Measurements from ENCODE around the gene IGBP1. TPM values are rescaled to one million over a fixed set of nuclear protein-coding genes. Genes with fewer than 3 reads are reported as not detected.

IGBP1 gene
- total RNA-seq, 1 donor from 2014 or later = 52.7 TPM

GRCh38 chrX:70166601-70167590, 33.6 kb downstream of the IGBP1 start:
- Mint-ChIP-seq H3K27me3 (no peaks in the 10 kb centered on the region), H3K36me3 (ENCODE audit: low read depth) (peaks cover 33% of the 10 kb centered on the region), H3K9me3 (no peaks in the 10 kb centered on the region), H3K4me1 (no peaks in the 10 kb centered on the region), H3K27ac (no peak overlapping the region), H3K4me3 (no peak overlapping the region)
- no peak for TF ChIP-seq CTCF (IDR thresholded peaks at IDR 0.05)
- DNase-seq = no peak
- ATAC-seq (ENCODE audit: low read depth) = no peak
- intact Hi-C loops (cut with micrococcal nuclease) = no loop called here
- ChIA-PET CTCF (no interaction called here), POLR2A (interaction anchor here (0.6 kb wide), 1 partner anchor 16 kb away, joined by 7 read pairs; no protein-coding TSS in a partner anchor)

DNA sequence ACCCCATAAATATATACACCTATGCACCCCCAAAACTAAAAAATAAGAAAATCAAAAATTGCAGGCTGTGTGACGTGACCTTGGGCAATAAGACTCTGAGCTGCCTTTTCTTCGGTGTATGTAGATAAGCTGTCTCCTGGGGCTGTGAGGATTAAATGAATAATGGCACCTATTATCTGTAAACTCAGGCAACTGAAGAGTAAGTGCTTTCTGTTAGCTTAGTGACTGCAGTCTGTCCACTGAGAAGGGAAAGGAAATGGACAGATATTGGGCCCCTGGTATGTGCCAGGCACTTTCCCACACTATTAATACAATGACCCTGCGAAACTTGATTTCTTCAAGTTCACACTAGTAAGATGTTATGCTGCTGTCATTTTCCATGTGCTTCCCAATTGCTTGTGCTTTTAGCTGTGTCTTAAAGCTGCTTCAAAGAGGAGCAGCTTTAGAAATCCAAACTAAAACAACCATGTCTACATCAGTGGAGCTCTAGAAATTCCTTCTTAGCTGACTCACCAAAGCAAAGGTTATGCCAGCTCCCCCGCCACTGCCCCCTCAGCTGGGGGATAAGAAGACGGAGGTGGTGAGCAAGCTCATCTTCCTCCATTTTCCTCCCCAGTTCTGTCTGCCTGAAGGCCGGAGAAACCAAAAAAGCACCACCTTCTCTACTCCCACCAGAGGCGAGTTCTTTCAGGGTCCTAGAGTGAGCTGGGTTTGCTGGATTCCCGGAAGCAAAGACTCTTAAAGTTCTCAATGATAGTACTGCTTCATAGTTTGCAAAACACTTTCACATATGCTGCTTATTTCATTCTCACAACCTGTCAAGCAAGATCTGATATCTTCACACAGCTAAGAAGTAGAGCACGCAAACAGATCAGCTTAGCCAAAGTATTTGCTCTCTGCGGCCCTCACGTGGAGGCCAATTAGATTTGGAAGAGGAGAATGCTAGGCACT, 35.3 kb downstream of the IGBP1 start:
- no peak overlapping the region for H3K4me3 Mint-ChIP-seq
- no peaks in the 10 kb centered on the region for H3K9me3 Mint-ChIP-seq
- intact Hi-C loops (cut with micrococcal nuclease) = no loop called here
- H3K27me3 Mint-ChIP-seq = no peaks in the 10 kb centered on the region
- H3K4me1 Mint-ChIP-seq = no peaks in the 10 kb centered on the region
- H3K36me3 Mint-ChIP-seq (ENCODE audit: low read depth) = peaks cover 31% of the 10 kb centered on the region
- ChIA-PET POLR2A (no interaction called here), CTCF (no interaction called here)
- H3K27ac Mint-ChIP-seq = no peak overlapping the region
- ATAC-seq (ENCODE audit: low read depth) (no peak), DNase-seq (no peak)
- no peak for TF ChIP-seq CTCF (IDR thresholded peaks at IDR 0.05)

DNA sequence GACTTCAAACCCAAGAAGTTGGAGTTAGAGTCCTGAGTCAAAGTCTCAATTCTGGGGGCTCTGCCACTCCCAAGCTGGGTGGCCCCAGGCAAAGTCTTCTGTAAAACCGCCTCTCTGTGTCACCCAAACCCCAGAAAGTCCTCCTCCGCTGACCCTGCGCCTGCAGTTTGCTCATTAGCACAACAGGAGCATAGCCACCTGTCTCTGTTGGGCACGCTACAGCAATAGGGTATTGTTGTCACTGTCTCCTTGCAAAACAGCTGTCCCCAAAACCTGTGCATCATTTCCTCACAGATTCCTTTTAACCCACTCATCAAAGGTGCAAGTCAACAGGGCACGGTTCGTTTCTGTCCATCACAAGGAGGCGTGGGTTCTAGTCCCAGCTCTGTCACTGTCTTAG, 36.0 kb downstream of the IGBP1 start:
- DNase-seq (no peak), ATAC-seq (ENCODE audit: low read depth) (no peak)
- intact Hi-C loops (cut with micrococcal nuclease) = no loop called here
- ChIA-PET POLR2A (no interaction called here), CTCF (no interaction called here)
- Mint-ChIP-seq H3K9me3 (no peaks in the 10 kb centered on the region), H3K36me3 (ENCODE audit: low read depth) (peaks cover 28% of the 10 kb centered on the region), H3K27me3 (no peaks in the 10 kb centered on the region), H3K4me1 (no peaks in the 10 kb centered on the region), H3K27ac (no peak overlapping the region), H3K4me3 (no peak overlapping the region)
- TF ChIP-seq CTCF (IDR thresholded peaks at IDR 0.05) = no peak

DNA sequence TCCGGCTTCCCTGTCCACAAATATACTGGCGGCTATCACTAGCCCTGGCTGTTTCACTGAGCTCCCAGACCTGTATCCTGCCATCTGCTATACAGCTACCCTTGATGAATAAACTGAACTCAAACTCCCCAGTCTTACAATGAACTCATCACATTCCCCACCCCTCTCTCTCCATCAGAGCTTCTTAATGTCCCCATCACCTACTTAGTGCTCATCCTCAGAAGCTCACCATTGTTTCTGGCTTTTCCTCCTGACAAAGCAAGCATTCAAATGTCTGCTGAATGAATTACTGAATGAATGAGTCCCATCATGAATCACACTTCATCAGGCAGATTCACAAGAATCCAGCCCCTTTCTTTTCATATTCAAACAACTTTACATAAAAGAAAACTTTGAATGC, 38.4 kb downstream of the IGBP1 start:
- intact Hi-C loops (cut with micrococcal nuclease) = no loop called here
- CTCF ChIA-PET = no interaction called here
- no peak for ATAC-seq (ENCODE audit: low read depth)
- H3K4me3 Mint-ChIP-seq = no peak overlapping the region
- POLR2A ChIA-PET = no interaction called here
- H3K9me3 Mint-ChIP-seq = no peaks in the 10 kb centered on the region
- no peaks in the 10 kb centered on the region for H3K27me3 Mint-ChIP-seq
- H3K27ac Mint-ChIP-seq = no peak overlapping the region
- no peak for TF ChIP-seq CTCF (IDR thresholded peaks at IDR 0.05)
- peaks cover 10% of the 10 kb centered on the region for H3K36me3 Mint-ChIP-seq (ENCODE audit: low read depth)
- DNase-seq = no peak
- H3K4me1 Mint-ChIP-seq = no peaks in the 10 kb centered on the region

GRCh38 chrX:70172221-70172620, 39.0 kb downstream of the IGBP1 start:
- no peaks in the 10 kb centered on the region for H3K9me3 Mint-ChIP-seq
- DNase-seq = no peak
- ChIA-PET POLR2A (no interaction called here), CTCF (no interaction called here)
- H3K4me1 Mint-ChIP-seq = peaks cover 6% of the 10 kb centered on the region
- peaks cover 5% of the 10 kb centered on the region for H3K36me3 Mint-ChIP-seq (ENCODE audit: low read depth)
- no peaks in the 10 kb centered on the region for H3K27me3 Mint-ChIP-seq
- no peak overlapping the region for H3K4me3 Mint-ChIP-seq
- no peak overlapping the region for H3K27ac Mint-ChIP-seq
- TF ChIP-seq CTCF (IDR thresholded peaks at IDR 0.05) = no peak
- ATAC-seq (ENCODE audit: low read depth) = no peak
- intact Hi-C loops (cut with micrococcal nuclease) = no loop called here

Measured in activated B cell treated with CpG ODN at 0.5 μM for 24 hours (primary cell).